ENCODE measurements around the gene C9orf153.

C9orf153 gene

DNA sequence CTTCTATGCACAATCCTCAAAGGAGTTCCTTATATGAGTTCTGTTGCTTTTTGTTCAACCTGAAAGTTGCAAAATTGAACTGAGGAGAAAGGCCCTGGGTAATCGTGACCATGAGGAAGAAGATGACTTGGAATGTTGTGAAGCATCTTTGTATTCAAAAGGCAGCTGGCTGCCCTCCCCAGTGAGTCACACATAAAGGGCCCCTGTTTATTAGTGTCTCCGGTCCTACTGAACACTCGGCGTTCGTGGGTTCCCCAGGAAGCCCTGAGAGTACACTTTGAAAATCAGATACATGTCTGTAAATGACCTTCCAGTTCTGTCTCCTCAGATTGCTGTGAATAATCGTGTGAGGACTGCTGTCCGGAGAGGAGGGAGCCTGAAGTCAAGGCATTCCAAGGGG is 73.6 kb downstream of the C9orf153 start:
- no peak for DNase-seq

GRCh38 chr9:86184138-86184524 is 75.3 kb downstream of the C9orf153 start:
- DNase-seq: no peak

GRCh38 chr9:86183229-86184137 is 76.0 kb downstream of the C9orf153 start:
- DNase-seq: no peak

DNA sequence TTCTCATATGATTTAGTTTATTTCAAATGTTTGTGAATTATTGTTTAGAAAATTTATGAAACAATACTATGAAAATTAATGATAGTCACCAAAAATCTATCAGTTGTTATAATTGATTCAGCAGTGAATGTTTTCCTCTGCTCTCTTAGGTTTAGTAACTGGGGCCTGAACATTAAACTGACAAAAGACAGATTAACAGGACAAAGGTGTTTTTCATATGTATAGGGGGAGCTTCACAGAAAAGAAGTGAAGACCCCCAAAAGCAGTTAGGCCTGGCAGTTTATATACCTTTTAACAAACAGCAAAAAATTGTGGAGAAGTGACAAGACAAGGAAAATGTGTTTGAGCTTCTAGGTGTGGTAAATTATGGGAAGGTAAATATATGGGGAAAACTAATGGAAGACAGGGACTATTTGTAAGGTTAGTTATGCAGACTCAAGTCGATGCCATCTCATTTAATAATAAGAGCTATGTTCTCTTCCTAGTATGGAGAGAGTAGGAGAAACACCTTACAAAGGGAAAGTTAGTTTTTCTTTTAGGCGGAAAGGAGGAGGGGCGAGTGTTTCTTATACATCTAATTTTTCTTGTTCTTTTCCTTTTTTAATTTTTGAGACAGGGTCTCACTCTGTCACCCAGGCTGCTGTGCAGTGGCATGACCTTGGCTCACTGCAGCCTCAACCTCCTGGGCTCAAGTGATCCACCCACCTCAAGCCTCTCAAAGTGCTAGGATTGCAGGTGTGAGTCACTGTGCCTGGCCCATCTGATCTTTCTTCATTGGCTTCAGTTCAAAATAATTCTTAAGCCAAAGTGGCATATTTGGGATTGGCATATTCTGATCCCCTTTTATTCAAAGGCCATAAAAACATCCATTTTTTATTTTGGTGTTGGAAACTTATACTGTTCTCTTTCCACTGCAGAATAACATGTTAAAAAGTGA is 77.8 kb downstream of the C9orf153 start:
- DNase-seq: no peak

DNA sequence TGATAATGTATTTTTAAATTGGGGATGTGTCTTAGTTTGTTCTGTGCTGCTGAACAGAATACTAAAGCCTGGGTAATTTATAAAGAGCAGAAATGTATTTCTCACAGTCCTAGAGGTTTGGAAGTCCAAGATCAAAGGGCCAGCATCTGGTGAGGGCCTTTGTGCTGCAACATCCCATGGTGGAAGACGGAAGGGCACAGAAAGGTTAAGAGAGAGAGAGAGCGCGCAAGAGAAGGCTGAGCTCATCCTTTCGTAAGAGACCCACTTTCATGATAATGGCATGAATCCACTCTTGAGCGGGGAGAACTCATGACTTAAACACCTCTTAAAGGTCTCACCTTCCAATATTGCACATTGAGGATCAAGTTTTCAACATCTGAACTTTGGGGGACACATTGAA is 81.0 kb downstream of the C9orf153 start:
- DNase-seq: no peak

GRCh38 chr9:86177995-86178394 is 81.5 kb downstream of the C9orf153 start:
- no peak for DNase-seq

GRCh38 chr9:86176468-86176867 is 83.0 kb downstream of the C9orf153 start:
- no peak for DNase-seq

DNA sequence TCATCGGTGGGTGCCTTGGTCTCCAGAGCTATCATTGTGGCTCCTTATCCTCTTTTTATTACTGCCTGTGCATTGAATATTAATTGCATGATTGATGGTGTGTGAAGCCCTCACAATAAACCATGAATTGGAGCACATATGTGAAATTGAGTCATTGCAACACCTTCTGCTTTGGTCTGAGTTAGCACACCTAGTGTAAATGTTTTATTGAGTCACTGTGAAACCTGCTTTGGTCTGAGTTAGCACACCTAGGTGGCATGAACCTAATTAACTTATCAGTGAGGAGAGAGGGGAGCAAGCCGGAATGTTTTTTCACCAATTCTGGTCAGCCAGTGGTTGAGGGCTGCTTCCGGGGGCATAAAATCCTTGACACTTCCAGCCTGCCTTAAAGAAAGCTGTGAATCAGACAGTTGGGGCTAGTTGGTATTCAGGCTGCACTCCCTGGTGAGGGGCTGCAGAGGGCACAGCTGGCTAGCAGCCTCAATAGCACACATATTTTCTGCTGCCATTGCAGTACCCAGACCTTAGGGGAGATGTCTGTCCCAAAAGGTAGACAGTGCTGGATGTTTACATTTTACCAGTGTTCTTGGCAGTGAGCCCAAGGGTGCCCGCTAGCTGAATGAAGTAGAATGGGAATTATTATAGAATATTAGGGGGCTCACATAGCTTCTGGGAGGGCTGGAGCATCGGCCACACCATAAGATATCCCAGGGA is 83.6 kb downstream of the C9orf153 start:
- no peak for DNase-seq

GRCh38 chr9:86175223-86175622 is 84.2 kb downstream of the C9orf153 start:
- no peak for DNase-seq

Measured in activated T-cell treated with anti-CD3 and anti-CD28 coated beads for 4 hours (primary cell).